KBM-7 (cell line): ENCODE measurements around the gene MAP1LC3B2.
A peak's percentile ranks its signal among the peaks of the same experiment; 100 is the strongest.

Source experiments
- DNase-seq: peaks from one replicate; pipeline ENCODE4 v3.0.0-alpha.2; 2015
- in situ Hi-C: fragments of 300-500 bp; cut with MboI; formaldehyde crosslinking; loops from 2 replicates; pipeline ENCODE4 v1.14.3; 2020; ENCODE audit warnings: low sequenced_read_pairs, low pct_unique_long_range_greater_than_20kb, mixed read lengths

Gene MAP1LC3B2

GRCh38 chr12:116588390-116589028 lies 29.3 kb downstream of the MAP1LC3B2 start:
- no peak for DNase-seq
- in situ Hi-C loops = no loop called here

GRCh38 chr12:116589581-116589980 lies 30.4 kb downstream of the MAP1LC3B2 start:
- in situ Hi-C loops = no loop called here

GRCh38 chr12:116590561-116590960 lies 31.4 kb downstream of the MAP1LC3B2 start:
- in situ Hi-C loops = no loop called here
- peak; percentile 20 for DNase-seq

More at GRCh38 chr12:116589581-116589980, 30.4 kb downstream of the MAP1LC3B2 start:
- no peak for DNase-seq

- DNase-seq = no peak
Measured at GRCh38 chr12:116591855-116592637, 32.9 kb downstream of the MAP1LC3B2 start.

GRCh38 chr12:116592731-116593130 lies 33.5 kb downstream of the MAP1LC3B2 start:
- DNase-seq = peak; percentile 22
- in situ Hi-C loops = no loop called here

More at GRCh38 chr12:116591855-116592637, 32.9 kb downstream of the MAP1LC3B2 start:
- in situ Hi-C loops = no loop called here

GRCh38 chr12:116594325-116595038 lies 35.3 kb downstream of the MAP1LC3B2 start:
- in situ Hi-C loops = no loop called here
- peak; percentile 96 for DNase-seq

GRCh38 chr12:116595186-116595585 lies 36.0 kb downstream of the MAP1LC3B2 start:
- no peak for DNase-seq
- in situ Hi-C loops = no loop called here

- in situ Hi-C loops = no loop called here
- DNase-seq = no peak
Measured at GRCh38 chr12:116595672-116596071, 36.5 kb downstream of the MAP1LC3B2 start.

GRCh38 chr12:116597886-116598285 lies 38.7 kb downstream of the MAP1LC3B2 start:
- no peak for DNase-seq
- in situ Hi-C loops = no loop called here

- DNase-seq = peak; percentile 31
- in situ Hi-C loops = no loop called here
Measured at GRCh38 chr12:116598311-116599284, 39.4 kb downstream of the MAP1LC3B2 start.

GRCh38 chr12:116599285-116600136 lies 40.3 kb downstream of the MAP1LC3B2 start:
- peak; percentile 75 for DNase-seq
- in situ Hi-C loops = no loop called here

- no peak for DNase-seq
- in situ Hi-C loops = no loop called here
Measured at GRCh38 chr12:116600959-116601918, 42.1 kb downstream of the MAP1LC3B2 start.

GRCh38 chr12:116601933-116602810 lies 43.0 kb downstream of the MAP1LC3B2 start:
- in situ Hi-C loops = no loop called here
- peak; percentile 70 for DNase-seq

GRCh38 chr12:116603546-116604177 lies 44.5 kb downstream of the MAP1LC3B2 start:
- in situ Hi-C loops = no loop called here
- no peak for DNase-seq

GRCh38 chr12:116604178-116604895 lies 45.2 kb downstream of the MAP1LC3B2 start:
- in situ Hi-C loops = no loop called here
- no peak for DNase-seq
